ENCODE data around the gene GRM8.
"Not testable (repeated sequence)": the region's sequence is repeated elsewhere in the genome, so short reads cannot be mapped to it uniquely, and the experiment has no call there.

Gene GRM8

GRCh38 chr7:126882730-126883129 is 370.0 kb downstream of the GRM8 start:
- not testable (repeated sequence) for H2BK15ac ChIP-seq (ENCODE audit: low read depth, poor library complexity, severe bottlenecking); H2AK5ac ChIP-seq (ENCODE audit: low read length, severe bottlenecking); DNase-seq; H2AFZ ChIP-seq (ENCODE audit: low read depth, low read length); H3K4me2 ChIP-seq (ENCODE audit: low read length, poor library complexity, severe bottlenecking); H2BK12ac ChIP-seq (ENCODE audit: low read length in 2 of 2); H3K14ac ChIP-seq (ENCODE audit: low read length in 2 of 2); H3K79me1 ChIP-seq (replicated peaks; ENCODE audit: low read length, poor library complexity, severe bottlenecking); H3K4me3 ChIP-seq (ENCODE audit: insufficient read depth in 1 of 2, low read depth in 1 of 2, low read length in 2 of 2); H2BK5ac ChIP-seq (ENCODE audit: low read depth, low read length, poor library complexity, severe bottlenecking); H3K4me1 ChIP-seq (ENCODE audit: control insufficient read depth, insufficient read depth, low read depth, low read length); H3K36me3 ChIP-seq (ENCODE audit: control insufficient read depth in 1 of 2, insufficient read depth in 2 of 2, low read depth in 1 of 2, low read length in 2 of 2); H3K9ac ChIP-seq (ENCODE audit: low read length); H3K18ac ChIP-seq (ENCODE audit: low read depth in 1 of 2, low read length in 2 of 2); H3K4ac ChIP-seq (ENCODE audit: low read depth in 1 of 2, low read length in 2 of 2); H4K8ac ChIP-seq (ENCODE audit: low read length); H3K27ac ChIP-seq (ENCODE audit: low read length, poor library complexity, severe bottlenecking); H3K27me3 ChIP-seq (ENCODE audit: control insufficient read depth in 1 of 2, insufficient read depth in 1 of 2, low read length in 2 of 2); H3K23ac ChIP-seq (ENCODE audit: low read length in 2 of 2); H3K9me3 ChIP-seq (ENCODE audit: control insufficient read depth, low read length); H4K91ac ChIP-seq (ENCODE audit: low read length); H2BK120ac ChIP-seq (ENCODE audit: low read depth, low read length)
- 80% methylated on average over 1 of the region's 1 CpG for WGBS

GRCh38 chr7:126881908-126882307 is 370.8 kb downstream of the GRM8 start:
- not testable (repeated sequence) for H3K4me3 ChIP-seq (ENCODE audit: insufficient read depth in 1 of 2, low read depth in 1 of 2, low read length in 2 of 2); H3K18ac ChIP-seq (ENCODE audit: low read depth in 1 of 2, low read length in 2 of 2); H3K14ac ChIP-seq (ENCODE audit: low read length in 2 of 2); H4K91ac ChIP-seq (ENCODE audit: low read length); H3K9ac ChIP-seq (ENCODE audit: low read length); H2BK12ac ChIP-seq (ENCODE audit: low read length in 2 of 2); H3K9me3 ChIP-seq (ENCODE audit: control insufficient read depth, low read length); H3K27me3 ChIP-seq (ENCODE audit: control insufficient read depth in 1 of 2, insufficient read depth in 1 of 2, low read length in 2 of 2); H3K79me1 ChIP-seq (replicated peaks; ENCODE audit: low read length, poor library complexity, severe bottlenecking); H3K4me2 ChIP-seq (ENCODE audit: low read length, poor library complexity, severe bottlenecking); H3K23ac ChIP-seq (ENCODE audit: low read length in 2 of 2); H2BK15ac ChIP-seq (ENCODE audit: low read depth, poor library complexity, severe bottlenecking); H2AK5ac ChIP-seq (ENCODE audit: low read length, severe bottlenecking); H3K4me1 ChIP-seq (ENCODE audit: control insufficient read depth, insufficient read depth, low read depth, low read length); H2AFZ ChIP-seq (ENCODE audit: low read depth, low read length); H3K36me3 ChIP-seq (ENCODE audit: control insufficient read depth in 1 of 2, insufficient read depth in 2 of 2, low read depth in 1 of 2, low read length in 2 of 2); H4K8ac ChIP-seq (ENCODE audit: low read length); H2BK120ac ChIP-seq (ENCODE audit: low read depth, low read length); H3K4ac ChIP-seq (ENCODE audit: low read depth in 1 of 2, low read length in 2 of 2); DNase-seq; H3K27ac ChIP-seq (ENCODE audit: low read length, poor library complexity, severe bottlenecking); H2BK5ac ChIP-seq (ENCODE audit: low read depth, low read length, poor library complexity, severe bottlenecking)
- no CpG with 5 or more reads among the region's 2 CpGs for WGBS

DNA sequence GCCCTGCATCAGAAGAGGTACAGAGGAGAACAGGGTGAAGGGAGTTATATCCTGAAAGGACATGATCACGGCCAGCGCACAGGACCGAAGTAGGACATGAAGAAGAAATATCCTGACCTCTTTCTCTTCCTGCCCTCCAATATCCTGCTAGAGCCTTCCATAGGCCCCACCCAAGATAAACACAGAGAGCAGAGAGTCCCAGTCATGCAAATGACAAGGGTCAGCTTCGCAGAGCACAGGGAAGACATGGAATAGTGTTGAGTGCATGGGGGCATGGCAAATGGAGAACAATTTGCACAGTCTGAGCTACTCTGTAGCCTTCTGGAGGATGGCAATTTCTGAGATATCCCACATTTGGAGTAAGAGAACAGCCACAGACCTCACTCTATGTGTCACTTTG is 371.4 kb downstream of the GRM8 start:
- H2BK15ac ChIP-seq (ENCODE audit: low read depth, poor library complexity, severe bottlenecking) = no peak overlapping the region
- no peak overlapping the region for H3K9ac ChIP-seq (ENCODE audit: low read length)
- H3K23ac ChIP-seq (ENCODE audit: low read length in 2 of 2) = no peak overlapping the region
- H4K8ac ChIP-seq (ENCODE audit: low read length) = no peak overlapping the region
- no peak for DNase-seq
- H3K4me1 ChIP-seq (ENCODE audit: control insufficient read depth, insufficient read depth, low read depth, low read length) = no peaks in the 10 kb centered on the region
- H3K4ac ChIP-seq (ENCODE audit: low read depth in 1 of 2, low read length in 2 of 2) = no peak overlapping the region
- no peak overlapping the region for H3K27ac ChIP-seq (ENCODE audit: low read length, poor library complexity, severe bottlenecking)
- no peaks in the 10 kb centered on the region for H3K27me3 ChIP-seq (ENCODE audit: control insufficient read depth in 1 of 2, insufficient read depth in 1 of 2, low read length in 2 of 2)
- no peaks in the 10 kb centered on the region for H3K9me3 ChIP-seq (ENCODE audit: control insufficient read depth, low read length)
- H3K36me3 ChIP-seq (ENCODE audit: control insufficient read depth in 1 of 2, insufficient read depth in 2 of 2, low read depth in 1 of 2, low read length in 2 of 2) = no peaks in the 10 kb centered on the region
- no peak overlapping the region for H4K91ac ChIP-seq (ENCODE audit: low read length)
- H2AFZ ChIP-seq (ENCODE audit: low read depth, low read length) = no peak overlapping the region
- no peak overlapping the region for H3K4me3 ChIP-seq (ENCODE audit: insufficient read depth in 1 of 2, low read depth in 1 of 2, low read length in 2 of 2)
- H3K4me2 ChIP-seq (ENCODE audit: low read length, poor library complexity, severe bottlenecking) = no peak overlapping the region
- H3K18ac ChIP-seq (ENCODE audit: low read depth in 1 of 2, low read length in 2 of 2) = no peak overlapping the region
- 83% methylated on average over 4 of the region's 4 CpGs for WGBS
- H2BK5ac ChIP-seq (ENCODE audit: low read depth, low read length, poor library complexity, severe bottlenecking) = no peak overlapping the region
- no peaks in the 10 kb centered on the region for H3K79me1 ChIP-seq (replicated peaks; ENCODE audit: low read length, poor library complexity, severe bottlenecking)
- H2AK5ac ChIP-seq (ENCODE audit: low read length, severe bottlenecking) = no peak overlapping the region
- H3K14ac ChIP-seq (ENCODE audit: low read length in 2 of 2) = no peak overlapping the region
- H2BK120ac ChIP-seq (ENCODE audit: low read depth, low read length) = no peak overlapping the region
- H2BK12ac ChIP-seq (ENCODE audit: low read length in 2 of 2) = no peak overlapping the region

GRCh38 chr7:126876536-126876935 is 376.2 kb downstream of the GRM8 start:
- H3K4me3 ChIP-seq (ENCODE audit: insufficient read depth in 1 of 2, low read depth in 1 of 2, low read length in 2 of 2); H2AK5ac ChIP-seq (ENCODE audit: low read length, severe bottlenecking); H3K4ac ChIP-seq (ENCODE audit: low read depth in 1 of 2, low read length in 2 of 2); H3K36me3 ChIP-seq (ENCODE audit: control insufficient read depth in 1 of 2, insufficient read depth in 2 of 2, low read depth in 1 of 2, low read length in 2 of 2); H3K9me3 ChIP-seq (ENCODE audit: control insufficient read depth, low read length); H3K4me2 ChIP-seq (ENCODE audit: low read length, poor library complexity, severe bottlenecking); H2BK15ac ChIP-seq (ENCODE audit: low read depth, poor library complexity, severe bottlenecking); DNase-seq; H3K18ac ChIP-seq (ENCODE audit: low read depth in 1 of 2, low read length in 2 of 2); H2BK5ac ChIP-seq (ENCODE audit: low read depth, low read length, poor library complexity, severe bottlenecking); H3K79me1 ChIP-seq (replicated peaks; ENCODE audit: low read length, poor library complexity, severe bottlenecking); H2BK12ac ChIP-seq (ENCODE audit: low read length in 2 of 2); H3K23ac ChIP-seq (ENCODE audit: low read length in 2 of 2); H3K4me1 ChIP-seq (ENCODE audit: control insufficient read depth, insufficient read depth, low read depth, low read length); H3K9ac ChIP-seq (ENCODE audit: low read length); H3K14ac ChIP-seq (ENCODE audit: low read length in 2 of 2); H2BK120ac ChIP-seq (ENCODE audit: low read depth, low read length); H4K91ac ChIP-seq (ENCODE audit: low read length); H3K27me3 ChIP-seq (ENCODE audit: control insufficient read depth in 1 of 2, insufficient read depth in 1 of 2, low read length in 2 of 2); H4K8ac ChIP-seq (ENCODE audit: low read length); H2AFZ ChIP-seq (ENCODE audit: low read depth, low read length); H3K27ac ChIP-seq (ENCODE audit: low read length, poor library complexity, severe bottlenecking): not testable (repeated sequence)
- WGBS = 71% methylated on average over 2 of the region's 3 CpGs

Measured in mesenchymal stem cell (in vitro differentiated cells and primary cell).